Peyer's patch (tissue), 4 donors: ENCODE results near the gene AP1S1.

ENCODE experiments used
- POLR2A ChIP-seq, 2 donors: fragments of 450-650 bp; IDR thresholded peaks; one replicate each; pipeline ENCODE4 v1.5.1; 2017; ENCODE audit warnings: antibody characterized with exemption in 2 of 2, mild to moderate bottlenecking in 2 of 2, moderate library complexity in 2 of 2
- TF ChIP-seq, protein P1 (sequence below), 6 experiments: fragments of 450-650 bp in 4 of 6; fragments of 200-600 bp in 2 of 6; sonication (generic) in 1 of 6; IDR thresholded peaks; one replicate each; pipeline ENCODE4 v1.5.1; 2017 to 2019; ENCODE audit warnings: antibody characterized with exemption in 6 of 6, mild to moderate bottlenecking in 3 of 6, moderate library complexity in 1 of 6

DNA sequence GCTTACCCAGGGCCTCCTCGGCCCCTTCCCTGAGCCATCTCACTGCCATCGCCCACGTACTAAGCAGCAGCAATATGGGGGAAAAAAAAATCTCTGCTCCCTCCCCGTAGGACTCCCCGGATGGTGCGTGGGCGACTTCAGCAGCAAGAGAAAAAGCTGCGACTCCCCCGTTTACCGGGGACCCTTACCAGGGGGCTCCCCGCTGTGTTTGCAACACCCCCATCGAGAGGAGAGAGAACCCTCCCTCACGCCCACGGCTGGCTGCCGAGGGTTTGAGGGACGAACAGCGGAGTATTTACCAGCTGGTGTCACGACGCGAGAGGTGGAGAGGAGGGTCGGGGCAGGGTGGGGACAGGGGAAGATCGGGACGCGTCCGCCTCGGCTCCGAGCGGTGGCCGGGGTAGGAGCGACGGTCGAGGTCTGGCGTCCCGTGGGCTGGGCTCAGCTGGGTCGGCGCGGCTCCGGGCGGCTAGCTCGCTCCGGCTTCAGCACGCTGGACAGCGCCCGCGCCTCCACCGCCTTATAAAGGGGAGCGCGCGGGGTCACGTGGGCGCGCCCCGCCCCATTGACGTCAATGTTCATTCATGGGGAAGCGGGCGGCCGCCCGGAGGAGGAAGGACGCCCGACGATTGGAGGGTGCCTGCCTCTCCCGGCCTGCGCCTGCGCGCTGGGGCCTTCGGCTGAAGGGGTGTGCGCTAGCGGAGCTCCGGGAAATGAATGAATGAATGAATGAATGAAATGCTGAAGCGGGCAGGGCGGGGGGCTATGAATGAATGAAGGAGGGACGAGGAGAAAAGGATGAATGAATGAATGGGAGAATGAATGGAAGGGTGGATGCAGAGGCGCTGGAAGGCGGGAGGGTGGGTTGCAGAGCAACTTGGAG, 11.0 kb downstream of the AP1S1 start, which contains the start of gene VGF:
- TF ChIP-seq, protein P1, sequence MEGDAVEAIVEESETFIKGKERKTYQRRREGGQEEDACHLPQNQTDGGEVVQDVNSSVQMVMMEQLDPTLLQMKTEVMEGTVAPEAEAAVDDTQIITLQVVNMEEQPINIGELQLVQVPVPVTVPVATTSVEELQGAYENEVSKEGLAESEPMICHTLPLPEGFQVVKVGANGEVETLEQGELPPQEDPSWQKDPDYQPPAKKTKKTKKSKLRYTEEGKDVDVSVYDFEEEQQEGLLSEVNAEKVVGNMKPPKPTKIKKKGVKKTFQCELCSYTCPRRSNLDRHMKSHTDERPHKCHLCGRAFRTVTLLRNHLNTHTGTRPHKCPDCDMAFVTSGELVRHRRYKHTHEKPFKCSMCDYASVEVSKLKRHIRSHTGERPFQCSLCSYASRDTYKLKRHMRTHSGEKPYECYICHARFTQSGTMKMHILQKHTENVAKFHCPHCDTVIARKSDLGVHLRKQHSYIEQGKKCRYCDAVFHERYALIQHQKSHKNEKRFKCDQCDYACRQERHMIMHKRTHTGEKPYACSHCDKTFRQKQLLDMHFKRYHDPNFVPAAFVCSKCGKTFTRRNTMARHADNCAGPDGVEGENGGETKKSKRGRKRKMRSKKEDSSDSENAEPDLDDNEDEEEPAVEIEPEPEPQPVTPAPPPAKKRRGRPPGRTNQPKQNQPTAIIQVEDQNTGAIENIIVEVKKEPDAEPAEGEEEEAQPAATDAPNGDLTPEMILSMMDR (IDR thresholded peaks at IDR 0.05) = no peak
- no peak for TF ChIP-seq POLR2A (IDR thresholded peaks at IDR 0.05)
